NOMO-1 treated with dmso at 0.1 percent for 144 hours (cell line): Measurements from ENCODE around the gene ANKFY1.
"Not testable (repeated sequence)": the region's sequence is repeated elsewhere in the genome, so short reads cannot be mapped to it uniquely, and the experiment has no call there.

Source experiments
- DNase-seq: peaks from one replicate; lab custom pipeline; 2025; ENCODE audit not compliant: unreplicated experiment; lab: John Stamatoyannopoulos, UW

Gene ANKFY1

DNA sequence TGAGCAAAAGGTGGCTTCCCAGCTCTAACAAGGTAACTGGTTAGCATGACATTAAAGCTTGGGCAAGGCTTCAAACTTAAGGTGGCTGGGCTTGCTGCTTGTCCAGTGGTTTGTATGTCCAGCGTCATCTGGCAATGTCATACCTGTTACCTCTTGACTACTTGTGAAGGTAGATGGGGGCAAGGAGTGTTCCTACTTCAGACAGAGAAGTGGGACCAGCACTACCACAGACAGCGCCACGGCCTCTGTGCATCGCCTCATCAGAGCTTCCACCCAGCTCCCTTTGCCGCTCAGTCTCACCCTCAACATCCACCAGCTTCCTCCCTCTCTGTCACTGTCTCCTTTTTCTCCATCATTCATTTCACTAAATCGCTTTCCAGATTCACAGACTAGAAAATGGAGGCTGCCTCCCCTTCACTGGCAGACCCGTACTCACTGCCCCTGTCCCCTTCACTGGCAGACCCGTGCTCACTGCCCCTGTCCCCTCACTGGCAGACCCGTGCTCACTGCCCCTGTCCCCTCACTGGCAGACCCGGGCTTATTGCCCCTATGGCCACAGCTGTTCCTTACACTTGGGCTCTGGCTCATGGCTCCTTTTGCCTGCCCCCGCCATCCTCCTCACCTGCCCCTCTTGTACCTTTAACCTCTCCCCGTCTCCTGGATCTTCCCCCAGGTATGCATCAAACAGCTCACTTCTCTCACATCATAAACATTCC lies 106.0 kb downstream of the ANKFY1 start:
- no peak for DNase-seq

- no peak for DNase-seq
These were observed 106.9 kb downstream of the ANKFY1 start for GRCh38 chr17:4156750-4157381.

DNA sequence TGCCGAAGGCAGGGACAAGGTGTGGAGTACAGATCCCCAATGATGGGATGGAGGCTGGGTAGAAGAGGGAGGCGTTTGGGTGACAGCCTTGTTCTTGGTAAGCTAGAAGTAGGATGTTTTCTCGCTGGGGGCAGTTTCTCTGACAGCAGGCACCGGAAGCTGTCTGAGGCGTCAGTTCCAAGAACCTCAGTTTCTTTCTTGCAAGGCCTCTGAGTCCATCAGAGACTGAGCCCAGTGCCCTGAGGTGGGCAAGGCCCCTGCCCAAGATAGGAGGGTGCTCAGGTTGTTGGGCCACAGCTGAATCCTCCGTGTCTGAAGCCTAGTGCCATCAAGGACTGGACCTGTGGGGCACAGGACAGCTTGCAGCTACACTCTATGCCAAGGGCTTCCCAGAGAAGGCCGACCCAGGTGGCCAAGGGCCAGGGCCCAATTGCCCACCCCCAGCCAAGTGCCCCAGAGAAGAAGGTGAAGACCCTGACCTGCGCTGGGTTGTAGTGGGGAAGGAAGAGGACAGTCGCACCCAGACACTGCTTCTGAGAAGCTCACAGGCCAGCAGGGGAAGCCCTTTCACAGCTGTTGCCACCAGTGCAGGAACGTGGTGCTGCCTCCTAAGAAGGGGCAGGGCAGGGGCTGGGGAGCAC lies 107.7 kb downstream of the ANKFY1 start:
- no peak for DNase-seq

DNA sequence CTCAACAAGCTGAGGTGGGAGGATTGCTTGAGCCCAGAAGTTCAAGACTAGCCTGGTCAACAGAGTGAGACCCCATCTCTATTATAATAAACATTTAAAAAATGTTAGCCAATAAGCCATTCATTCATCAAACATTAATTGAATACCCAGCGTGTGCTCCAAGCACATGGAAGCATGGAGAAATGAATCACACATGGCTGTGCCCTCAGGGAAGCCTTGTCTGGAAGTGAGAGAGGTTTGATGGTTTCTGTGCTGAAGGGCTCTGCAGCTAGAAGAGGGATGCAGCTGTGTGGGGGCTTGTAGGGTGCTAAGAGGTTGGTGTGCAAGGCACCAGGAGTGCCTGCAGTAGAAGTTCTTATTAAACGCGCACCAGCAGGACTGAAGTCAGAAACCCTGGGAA lies 109.6 kb downstream of the ANKFY1 start:
- no peak for DNase-seq

GRCh38 chr17:4152471-4152870 lies 111.3 kb downstream of the ANKFY1 start:
- no peak for DNase-seq

- DNase-seq: no peak
These were observed 113.7 kb downstream of the ANKFY1 start for GRCh38 chr17:4150096-4150495.

DNA sequence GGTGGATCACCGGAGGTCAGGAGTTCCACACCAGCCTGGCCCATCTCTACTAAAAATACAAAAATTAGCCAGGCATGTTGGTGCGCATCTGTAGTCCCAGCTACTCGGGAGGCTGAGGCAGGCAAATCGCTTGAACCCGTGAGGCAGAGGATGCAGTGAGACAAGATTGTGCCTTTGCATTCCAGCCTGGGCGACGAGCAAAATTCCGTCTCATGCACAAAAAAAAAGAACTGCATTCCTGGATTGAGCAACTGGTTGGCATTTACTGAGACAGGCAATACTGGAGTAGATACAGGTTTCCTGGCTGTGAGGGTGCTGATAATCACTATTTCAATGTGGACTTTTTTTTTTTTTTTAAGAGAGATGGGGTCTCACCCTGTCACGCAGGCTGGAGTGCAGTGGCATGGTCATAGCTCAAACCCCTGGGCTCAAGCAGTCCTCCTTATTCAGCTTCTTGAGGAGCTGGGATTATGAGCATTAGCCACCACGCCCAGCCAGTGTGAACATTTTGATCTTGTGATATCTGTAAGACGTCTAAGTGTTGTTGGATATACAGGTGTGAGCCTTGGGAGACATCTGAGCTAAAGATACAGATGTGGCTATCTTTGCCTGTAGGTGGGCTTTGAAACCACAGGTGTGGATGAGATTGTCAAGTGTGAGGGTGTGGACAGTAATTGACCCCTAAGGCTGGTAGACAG lies 115.0 kb downstream of the ANKFY1 start:
- no peak for DNase-seq

GRCh38 chr17:4147751-4148310 lies 115.9 kb downstream of the ANKFY1 start:
- no peak for DNase-seq

DNA sequence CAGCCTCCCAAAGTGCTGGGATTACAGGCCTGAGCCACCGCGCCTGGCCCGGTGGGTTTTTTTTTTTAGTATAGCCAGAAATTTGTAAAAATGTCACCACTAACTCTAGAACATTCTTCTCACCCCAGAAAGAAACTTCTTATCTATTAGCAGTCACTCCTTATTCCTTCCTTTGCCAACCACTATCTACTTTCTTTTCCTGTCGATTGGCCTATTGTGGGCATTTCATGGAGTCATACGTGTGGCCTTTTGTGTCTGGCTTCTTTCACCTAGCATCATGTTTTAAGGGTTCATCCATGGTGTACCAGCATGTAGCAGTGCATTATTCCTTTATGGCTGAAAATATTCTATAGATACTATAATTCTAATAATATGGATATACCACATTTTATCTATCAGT lies 117.1 kb downstream of the ANKFY1 start:
- DNase-seq: no peak

GRCh38 chr17:4144422-4144747 lies 119.4 kb downstream of the ANKFY1 start:
- DNase-seq: no peak

DNA sequence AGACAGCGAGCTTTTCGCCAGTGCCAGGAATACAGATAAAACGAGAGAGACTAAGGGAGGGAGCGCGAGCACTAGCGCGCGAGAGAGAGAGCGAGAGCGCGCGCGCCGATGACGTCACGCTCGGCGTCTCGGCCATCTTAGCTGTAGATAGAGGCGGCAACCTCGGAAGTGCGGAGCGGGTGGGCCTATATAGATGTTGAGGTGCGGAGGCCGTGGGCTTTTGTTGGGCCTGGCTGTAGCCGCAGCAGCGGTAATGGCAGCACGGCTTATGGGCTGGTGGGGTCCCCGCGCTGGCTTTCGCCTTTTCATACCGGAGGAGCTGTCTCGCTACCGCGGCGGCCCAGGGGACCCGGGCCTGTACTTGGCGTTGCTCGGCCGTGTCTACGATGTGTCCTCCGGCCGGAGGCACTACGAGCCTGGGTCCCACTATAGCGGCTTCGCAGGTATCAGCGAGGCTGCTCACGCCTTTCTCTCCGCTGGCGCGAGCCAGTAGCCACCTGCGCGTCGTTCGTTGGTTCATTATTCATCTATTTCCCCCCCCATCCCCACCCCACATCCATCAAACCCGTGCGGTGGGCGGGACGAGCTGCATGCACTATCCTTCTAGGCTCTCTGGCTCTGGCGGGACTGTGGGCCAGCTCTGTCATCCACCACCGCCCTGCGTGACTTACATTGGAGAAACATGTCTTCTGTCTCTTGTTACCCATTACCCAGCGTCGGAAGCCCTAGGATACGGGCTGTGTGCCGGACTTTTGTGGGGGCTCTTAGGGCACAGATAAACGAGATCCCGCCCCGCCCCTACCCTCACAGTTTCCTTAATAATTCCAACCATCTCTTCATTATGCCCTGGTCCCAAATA lies 120.0 kb downstream of the ANKFY1 start:
- DNase-seq: peak; percentile 89

- no peak for DNase-seq
These were observed 121.5 kb downstream of the ANKFY1 start for GRCh38 chr17:4142107-4142900.

DNA sequence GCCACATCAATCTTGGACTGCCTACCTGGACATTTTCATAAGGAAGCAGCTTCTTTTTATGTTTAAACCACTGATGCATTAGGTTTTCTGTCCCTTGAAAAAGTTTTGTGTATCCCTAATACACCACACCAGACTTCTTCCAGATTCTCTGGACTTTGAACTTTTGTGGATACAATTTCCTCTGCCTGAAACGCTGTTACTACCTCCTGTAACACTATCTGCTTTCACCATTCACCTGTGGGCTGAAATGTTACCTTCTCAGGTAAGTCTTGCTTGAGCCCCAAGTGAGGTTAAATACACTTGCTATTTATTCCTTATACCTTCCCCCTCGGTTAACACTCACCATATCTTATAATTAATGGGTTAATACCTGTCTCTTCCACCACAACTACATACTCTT lies 123.7 kb downstream of the ANKFY1 start:
- no peak for DNase-seq

DNA sequence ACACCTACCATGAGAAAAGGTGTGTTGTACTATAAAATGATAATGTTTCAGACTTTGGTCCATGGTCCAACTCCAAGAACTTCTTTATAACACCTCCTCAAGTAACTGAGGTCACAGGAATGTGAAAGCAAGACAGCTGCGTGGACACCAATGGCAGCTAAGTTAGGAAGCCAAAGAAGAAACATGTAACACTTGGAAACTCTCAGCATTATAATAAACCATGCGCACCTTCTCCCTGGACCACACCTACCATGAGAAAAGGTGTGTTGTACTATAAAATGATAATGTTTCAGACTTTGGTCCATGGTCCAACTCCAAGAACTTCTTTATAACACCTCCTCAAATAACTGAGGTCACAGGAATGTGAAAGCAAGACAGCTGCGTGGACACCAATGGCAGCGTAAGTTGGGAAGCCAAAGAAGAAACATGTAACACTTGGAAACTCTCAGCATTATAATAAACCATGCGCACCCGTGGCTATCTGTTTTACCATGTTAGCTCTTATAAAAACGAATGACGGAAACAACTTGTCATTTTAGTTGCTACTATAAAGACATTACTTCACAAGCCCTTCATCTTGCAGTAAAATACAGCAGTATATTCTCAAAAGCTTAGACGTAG lies 124.8 kb downstream of the ANKFY1 start:
- not testable (repeated sequence) for DNase-seq

DNA sequence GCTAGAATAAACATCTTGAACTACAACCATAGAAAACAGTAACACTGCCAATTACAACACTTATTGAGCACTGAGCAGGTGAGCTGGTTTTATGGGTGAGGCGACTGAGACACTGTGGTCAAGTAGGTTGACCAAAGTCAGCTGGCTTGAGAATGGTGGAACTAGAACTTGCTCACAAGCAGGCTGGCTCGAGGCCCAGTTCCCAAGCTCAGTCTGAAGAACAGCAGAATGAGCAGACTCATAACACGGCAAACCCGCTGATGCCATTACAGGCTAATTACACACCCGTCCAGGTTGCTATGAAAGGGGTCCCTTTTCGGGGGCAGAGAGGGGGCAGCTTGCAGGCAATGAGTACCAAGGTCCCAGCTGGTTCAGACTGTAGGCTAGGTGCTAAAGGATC lies 127.4 kb downstream of the ANKFY1 start:
- no peak for DNase-seq

DNA sequence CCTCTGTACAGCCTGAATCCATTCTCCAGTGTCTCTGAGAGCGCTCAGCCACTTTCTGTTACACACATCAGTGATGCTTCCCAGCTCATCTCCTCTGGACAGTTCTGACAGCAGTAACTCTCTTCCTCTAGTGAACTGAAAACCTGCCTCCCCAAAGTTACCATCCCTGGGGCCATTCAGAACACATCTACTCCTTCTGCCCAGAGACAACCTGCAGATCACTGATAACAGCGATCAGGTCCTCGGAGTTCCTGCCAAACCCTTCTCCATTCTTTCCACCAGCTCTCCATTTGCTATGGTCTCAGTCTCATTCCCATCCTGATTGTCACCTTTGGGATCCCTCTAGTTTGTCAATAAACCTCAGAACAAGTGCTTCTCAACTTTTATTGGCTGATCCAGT lies 128.3 kb downstream of the ANKFY1 start:
- no peak for DNase-seq

DNA sequence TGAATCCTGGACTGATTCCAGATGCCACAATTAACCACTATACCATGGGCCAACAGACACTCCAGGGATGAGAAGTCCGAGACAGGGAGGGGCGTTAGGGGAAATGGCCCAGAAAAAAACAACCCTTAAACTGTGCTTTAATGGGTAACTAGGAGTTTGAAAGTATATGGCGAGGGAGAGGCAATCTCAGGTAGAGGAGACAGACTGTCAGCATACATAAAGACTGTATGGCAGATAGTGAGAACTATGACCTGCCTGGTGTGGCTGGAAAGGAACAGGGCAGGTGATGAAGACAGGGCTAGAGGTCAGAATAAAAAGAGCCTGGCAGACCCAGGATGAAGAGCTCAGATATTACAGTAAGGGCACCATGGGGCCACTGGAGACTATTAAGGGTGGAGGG lies 129.1 kb downstream of the ANKFY1 start:
- no peak for DNase-seq

DNA sequence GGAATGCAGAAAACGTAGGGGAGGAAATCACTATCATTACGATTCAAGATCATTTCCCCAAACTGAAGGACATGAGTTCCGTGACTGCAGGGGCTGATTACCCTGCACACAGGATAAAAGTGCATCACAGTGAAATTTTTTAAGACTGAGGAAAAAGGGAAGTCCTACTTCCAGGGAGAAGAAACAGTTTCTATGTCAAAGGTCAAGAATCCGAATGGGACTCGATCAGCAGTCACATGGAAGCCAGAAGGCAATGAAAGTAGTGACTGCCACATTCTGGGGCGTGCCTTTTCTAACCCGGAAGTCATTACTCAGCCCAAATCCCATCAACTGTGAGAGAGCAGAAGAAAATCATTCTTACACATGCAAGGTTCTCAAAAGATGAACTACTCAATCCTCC lies 133.1 kb downstream of the ANKFY1 start:
- peak; percentile 58 for DNase-seq

DNA sequence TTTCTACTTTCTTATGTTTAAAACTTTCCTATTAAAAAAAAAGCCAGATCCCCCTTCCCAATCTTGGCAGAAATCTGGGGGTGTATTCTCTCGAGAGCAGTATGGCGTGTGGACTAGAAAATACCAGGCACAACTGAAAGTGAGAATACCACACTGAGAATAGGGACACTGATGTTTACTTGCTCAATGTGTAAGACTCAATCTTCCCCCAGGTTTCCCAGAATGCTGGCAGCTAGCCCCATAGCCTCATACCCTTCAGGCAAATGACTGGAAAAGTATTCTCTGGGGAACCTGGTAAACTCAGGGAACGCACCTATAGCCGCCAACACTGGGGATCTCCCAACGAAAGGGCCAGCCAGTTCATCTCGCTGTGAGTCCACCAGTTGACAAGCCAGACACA lies 136.2 kb downstream of the ANKFY1 start:
- DNase-seq: no peak
